Neural progenitor cell (in vitro differentiated cells): Measurements from ENCODE around the gene MROH9. TPM values are rescaled to one million over a fixed set of nuclear protein-coding genes. Genes with fewer than 3 reads are reported as not detected.

Source experiments
- DNase-seq: peaks from one replicate; pipeline ENCODE4 v3.0.0-alpha.2; 2016; ENCODE audit warnings: low spot score
- H2AFZ ChIP-seq: fragments of 200-600 bp; sonication (generic); replicated peaks from 2 replicates; pipeline ENCODE4 v1.6.1; 2016; ENCODE audit warnings: antibody characterized with exemption
- H3F3A ChIP-seq: fragments of 200-600 bp; sonication (generic); 2 replicates; pipeline ENCODE4 v1.6.1; 2016; ENCODE audit warnings: antibody characterized with exemption, low read depth
- H3K27ac ChIP-seq: fragments of 200-600 bp; sonication (generic); 2 replicates; pipeline ENCODE4 v1.5.1; 2016; ENCODE audit warnings: mild to moderate bottlenecking
- H3K27me3 ChIP-seq: fragments of 200-600 bp; sonication (generic); 2 replicates; pipeline ENCODE4 v1.6.1; 2016; ENCODE audit warnings: mild to moderate bottlenecking, moderate library complexity
- H3K36me3 ChIP-seq: fragments of 200-600 bp; sonication (generic); 2 replicates; pipeline ENCODE4 v1.5.1; 2016
- H3K4me1 ChIP-seq: fragments of 200-600 bp; sonication (generic); 2 replicates; pipeline ENCODE4 v1.6.1; 2016; ENCODE audit warnings: mixed run types
- H3K4me2 ChIP-seq: fragments of 200-600 bp; sonication (generic); 2 replicates; pipeline ENCODE4 v1.6.1; 2016
- H3K4me3 ChIP-seq: fragments of 200-600 bp; sonication (generic); 2 replicates; pipeline ENCODE4 v1.5.1; 2016
- H3K79me2 ChIP-seq: fragments of 200-600 bp; sonication (generic); 2 replicates; pipeline ENCODE4 v1.6.1; 2016; ENCODE audit warnings: low read depth
- H3K9ac ChIP-seq: fragments of 200-600 bp; sonication (generic); 2 replicates; pipeline ENCODE4 v1.6.1; 2016
- H3K9me3 ChIP-seq: fragments of 200-600 bp; sonication (generic); 2 replicates; pipeline ENCODE4 v1.5.1; 2016; ENCODE audit warnings: low read depth
- H4K20me1 ChIP-seq: fragments of 200-600 bp; sonication (generic); 2 replicates; pipeline ENCODE4 v1.6.1; 2016; ENCODE audit warnings: low read depth
- H3K27ac Mint-ChIP-seq: 3 replicates; pipeline ENCODE4 v1.8.0; 2021; ENCODE audit warnings: mixed read lengths
- H3K27me3 Mint-ChIP-seq: 2 replicates; pipeline ENCODE4 v1.8.0; 2022; ENCODE audit warnings: low read depth, mild to moderate bottlenecking, inconsistent platforms, moderate library complexity, mixed read lengths; ENCODE audit not compliant: insufficient read depth
- H3K36me3 Mint-ChIP-seq: 3 replicates; pipeline ENCODE4 v1.8.0; 2021; ENCODE audit warnings: mixed read lengths
- H3K4me1 Mint-ChIP-seq: 3 replicates; pipeline ENCODE4 v1.8.0; 2021; ENCODE audit warnings: mixed read lengths
- H3K4me3 Mint-ChIP-seq: 3 replicates; pipeline ENCODE4 v1.8.0; 2021; ENCODE audit warnings: mild to moderate bottlenecking, moderate library complexity, mixed read lengths
- H3K9me3 Mint-ChIP-seq: 3 replicates; pipeline ENCODE4 v1.8.0; 2020; ENCODE audit warnings: mixed read lengths
- CTCF ChIP-seq: fragments of 200-600 bp; sonication (generic); IDR thresholded peaks from 2 replicates; pipeline ENCODE4 v1.5.1; 2017; ENCODE audit warnings: antibody characterized with exemption, mild to moderate bottlenecking
- EZH2 ChIP-seq: fragments of 200-600 bp; sonication (generic); IDR thresholded peaks from 2 replicates; pipeline ENCODE4 v1.6.1; 2017; ENCODE audit warnings: antibody characterized with exemption, mild to moderate bottlenecking, moderate library complexity
- EZH2phosphoT487 ChIP-seq: fragments of 200-600 bp; sonication (generic); IDR thresholded peaks from 2 replicates; pipeline ENCODE4 v1.6.1; 2017; ENCODE audit warnings: antibody characterized with exemption
- total RNA-seq: library from RNA; depleted of rRNA; stranded (reverse); fragments of >200 nt; gene quantifications from 2 replicates; pipeline ENCODE4 v1.2.3, GENCODE V29; 2015; ENCODE audit warnings: low replicate concordance

The MROH9 gene
- total RNA-seq, 1 donor from 2014 or later = not detected

GRCh38 chr1:171107262-171107940 is 172.1 kb downstream of the MROH9 start:
- H3K9ac ChIP-seq = no peak overlapping the region
- no peaks in the 10 kb centered on the region for H3K4me1 ChIP-seq
- Mint-ChIP-seq H3K4me3 (no peak overlapping the region), H3K27ac (no peak overlapping the region), H3K36me3 (no peaks in the 10 kb centered on the region), H3K4me1 (no peaks in the 10 kb centered on the region), H3K27me3 (no peaks in the 10 kb centered on the region), H3K9me3 (no peaks in the 10 kb centered on the region)
- no peak overlapping the region for H3K4me3 ChIP-seq
- no peaks in the 10 kb centered on the region for H3K36me3 ChIP-seq
- H3K27me3 ChIP-seq = no peaks in the 10 kb centered on the region
- H3F3A ChIP-seq = no peaks in the 10 kb centered on the region
- no peak for DNase-seq
- TF ChIP-seq EZH2phosphoT487 (no peak), EZH2 (no peak), CTCF (no peak)
- H3K27ac ChIP-seq = no peak overlapping the region
- no peak overlapping the region for H3K4me2 ChIP-seq
- no peaks in the 10 kb centered on the region for H3K79me2 ChIP-seq
- no peak overlapping the region for H2AFZ ChIP-seq
- H3K9me3 ChIP-seq = no peaks in the 10 kb centered on the region
- no peaks in the 10 kb centered on the region for H4K20me1 ChIP-seq

GRCh38 chr1:171107969-171108368 is 172.6 kb downstream of the MROH9 start:
- Histone ChIP-seq H3K4me3 (no peak overlapping the region), H2AFZ (no peak overlapping the region), H4K20me1 (no peaks in the 10 kb centered on the region), H3K36me3 (no peaks in the 10 kb centered on the region), H3K79me2 (no peaks in the 10 kb centered on the region), H3K27ac (no peak overlapping the region), H3F3A (no peaks in the 10 kb centered on the region), H3K4me1 (no peaks in the 10 kb centered on the region), H3K27me3 (no peaks in the 10 kb centered on the region), H3K9me3 (no peaks in the 10 kb centered on the region), H3K9ac (no peak overlapping the region), H3K4me2 (no peak overlapping the region)
- Mint-ChIP-seq H3K4me3 (no peak overlapping the region), H3K27ac (no peak overlapping the region), H3K27me3 (no peaks in the 10 kb centered on the region), H3K9me3 (no peaks in the 10 kb centered on the region), H3K4me1 (no peaks in the 10 kb centered on the region), H3K36me3 (no peaks in the 10 kb centered on the region)
- no peak for TF ChIP-seq EZH2
- TF ChIP-seq CTCF = no peak
- TF ChIP-seq EZH2phosphoT487 = no peak
- DNase-seq = no peak

- Histone ChIP-seq H3K36me3 (no peaks in the 10 kb centered on the region), H2AFZ (no peak overlapping the region), H3K9me3 (no peaks in the 10 kb centered on the region), H3K4me2 (no peak overlapping the region), H3K4me3 (no peak overlapping the region), H3K4me1 (no peaks in the 10 kb centered on the region), H3K9ac (no peak overlapping the region), H4K20me1 (no peaks in the 10 kb centered on the region), H3F3A (no peaks in the 10 kb centered on the region), H3K27ac (no peak overlapping the region), H3K27me3 (no peaks in the 10 kb centered on the region), H3K79me2 (no peaks in the 10 kb centered on the region)
- H3K36me3 Mint-ChIP-seq = no peaks in the 10 kb centered on the region
- TF ChIP-seq EZH2phosphoT487 = no peak
- no peak for TF ChIP-seq CTCF
- no peak for TF ChIP-seq EZH2
- H3K9me3 Mint-ChIP-seq = no peaks in the 10 kb centered on the region
- no peaks in the 10 kb centered on the region for H3K27me3 Mint-ChIP-seq
- H3K27ac Mint-ChIP-seq = no peak overlapping the region
- H3K4me3 Mint-ChIP-seq = no peak overlapping the region
- DNase-seq = no peak
- H3K4me1 Mint-ChIP-seq = no peaks in the 10 kb centered on the region
Measured at GRCh38 chr1:171109966-171110365, 174.6 kb downstream of the MROH9 start.
